Brain microvascular endothelial cell (primary cell): ENCODE results near the gene WDR27.
A peak's percentile ranks its signal among the peaks of the same experiment; 100 is the strongest.

ENCODE experiments used
- DNase-seq: peaks from one replicate; pipeline ENCODE4 v3.0.0-alpha.2; 2020
- H3K27ac ChIP-seq: fragments of 250-450 bp; sonication (Bioruptor Pico); 2 replicates; pipeline ENCODE4 v1.5.1; 2020; ENCODE audit warnings: mild to moderate bottlenecking, moderate library complexity
- H3K27me3 ChIP-seq: fragments of 250-450 bp; sonication (Bioruptor Pico); replicated peaks from 2 replicates; pipeline ENCODE4 v1.5.1; 2020; ENCODE audit warnings: mild to moderate bottlenecking
- H3K36me3 ChIP-seq: fragments of 250-450 bp; sonication (Bioruptor Pico); replicated peaks from 2 replicates; pipeline ENCODE4 v1.5.1; 2020; ENCODE audit warnings: mild to moderate bottlenecking
- H3K4me3 ChIP-seq: 2 replicates; pipeline ENCODE4 v1.5.1; 2011; ENCODE audit warnings: low read depth, mild to moderate bottlenecking, control low read depth, low read length, moderate library complexity
- CTCF ChIP-seq: IDR thresholded peaks from 2 replicates; pipeline ENCODE4 v1.5.1; 2011; ENCODE audit warnings: low read depth, mild to moderate bottlenecking, moderate library complexity, low read length, control low read depth, inconsistent platforms; ENCODE audit errors: missing control alignments
- in situ Hi-C: cut with HindIII; loops from 2 replicates; pipeline ENCODE4 v1.10.0; 2017; ENCODE audit warnings: low sequenced_read_pairs, low pct_ligation_motif_present

WDR27 gene

DNA sequence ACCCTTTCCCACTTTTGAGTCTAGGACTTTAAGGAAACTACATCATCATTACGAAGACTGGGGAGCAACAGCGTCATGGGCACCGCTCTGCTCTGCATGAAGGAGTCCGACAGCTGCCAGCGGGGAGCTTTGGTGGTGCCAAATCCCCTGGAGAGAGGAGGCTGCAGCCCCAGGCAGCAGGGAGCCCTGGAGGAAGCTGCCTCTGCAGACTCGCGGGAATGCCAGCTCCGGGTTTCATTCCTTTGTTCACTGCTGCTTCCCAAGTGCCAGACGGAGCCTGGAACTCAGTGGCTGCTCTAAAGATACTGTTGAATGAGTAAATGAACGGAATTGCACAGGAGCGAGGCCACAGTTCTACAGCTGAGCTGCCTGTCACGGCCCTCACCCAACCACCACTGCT lies 251.7 kb downstream of the WDR27 start:
- no peaks in the 10 kb centered on the region for H3K36me3 ChIP-seq
- H3K27ac ChIP-seq: peak overlapping the region; percentile 80
- TF ChIP-seq CTCF: no peak
- no peaks in the 10 kb centered on the region for H3K27me3 ChIP-seq
- no peak overlapping the region for H3K4me3 ChIP-seq
- peak; percentile 21 for DNase-seq
- in situ Hi-C loops: no loop called here

GRCh38 chr6:169449221-169449620 lies 252.6 kb downstream of the WDR27 start:
- Histone ChIP-seq H3K36me3 (no peaks in the 10 kb centered on the region), H3K4me3 (no peak overlapping the region), H3K27ac (no peak overlapping the region), H3K27me3 (no peaks in the 10 kb centered on the region)
- TF ChIP-seq CTCF: no peak
- in situ Hi-C loops: no loop called here
- no peak for DNase-seq

- in situ Hi-C loops: no loop called here
These were observed 255.9 kb downstream of the WDR27 start for GRCh38 chr6:169445661-169446581.

GRCh38 chr6:169445227-169445626 lies 256.6 kb downstream of the WDR27 start:
- Histone ChIP-seq H3K27ac (no peak overlapping the region), H3K4me3 (no peak overlapping the region), H3K36me3 (no peaks in the 10 kb centered on the region), H3K27me3 (no peaks in the 10 kb centered on the region)
- no peak for DNase-seq
- in situ Hi-C loops: no loop called here
- TF ChIP-seq CTCF: peak; percentile 44

More at GRCh38 chr6:169445661-169446581, 255.9 kb downstream of the WDR27 start:
- no peak for TF ChIP-seq CTCF
- no peak overlapping the region for H3K27ac ChIP-seq
- no peak overlapping the region for H3K4me3 ChIP-seq
- no peaks in the 10 kb centered on the region for H3K36me3 ChIP-seq
- H3K27me3 ChIP-seq: no peaks in the 10 kb centered on the region
- DNase-seq: no peak

DNA sequence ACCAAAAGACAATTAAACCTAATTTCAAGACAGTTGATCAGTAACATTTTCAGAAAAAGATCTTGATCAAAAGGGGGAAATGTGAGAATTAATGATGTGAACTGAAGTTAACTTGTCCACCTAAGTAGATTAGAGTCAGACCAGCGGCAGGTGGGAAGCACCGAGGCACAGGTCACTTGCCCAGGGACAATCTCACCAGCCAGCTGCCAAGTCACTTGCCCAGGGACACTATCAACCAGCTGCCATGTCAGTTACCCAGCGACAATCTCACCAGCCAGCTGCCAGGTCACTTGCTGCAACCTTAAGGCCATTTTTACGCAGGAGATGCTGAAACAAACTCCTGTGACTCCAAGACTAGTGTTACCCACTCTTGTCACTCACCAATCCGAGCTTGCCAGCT lies 260.5 kb downstream of the WDR27 start:
- DNase-seq: no peak
- Histone ChIP-seq H3K36me3 (no peaks in the 10 kb centered on the region), H3K27me3 (no peaks in the 10 kb centered on the region), H3K27ac (no peak overlapping the region), H3K4me3 (no peak overlapping the region)
- TF ChIP-seq CTCF: no peak
- in situ Hi-C loops: no loop called here
